CD8-positive, alpha-beta memory T cell (primary cell): ENCODE results near the gene TMA7B. TPM values are rescaled to one million over a fixed set of nuclear protein-coding genes. Genes with fewer than 3 reads are reported as not detected.

Source experiments
- CTCF ChIA-PET: fragments of 350-600 bp; sonication (Branson Sonifier 250); formaldehyde crosslinking; loops from one replicate; lab custom pipeline; 2021; ENCODE audit warnings: antibody characterized with exemption; lab: Charles Lee
- POLR2A ChIA-PET: fragments of 350-600 bp; sonication (Branson Sonifier 250); formaldehyde crosslinking; loops from one replicate; lab custom pipeline; 2021; ENCODE audit warnings: antibody characterized with exemption; lab: Charles Lee
- DNase-seq, 5 donors: peaks; one replicate each; pipeline versions ENCODE4 v3.0.0 to v3.0.0-alpha.2; 2020 to 2022; ENCODE audit warnings: mixed read lengths in 1 of 5
- H3K27ac ChIP-seq: one replicate; pipeline ENCODE4 v1.7.0; 2013; ENCODE audit warnings: low read depth, mild to moderate bottlenecking, low read length, moderate library complexity
- H3K27me3 ChIP-seq: 2 replicates; pipeline ENCODE4 v1.7.0; 2013; ENCODE audit warnings: low read length, mild to moderate bottlenecking; ENCODE audit not compliant: insufficient read depth, poor library complexity, severe bottlenecking
- H3K36me3 ChIP-seq: 2 replicates; pipeline ENCODE4 v1.7.0; 2013; ENCODE audit warnings: mild to moderate bottlenecking, low read length, moderate library complexity; ENCODE audit not compliant: insufficient read depth
- H3K4me1 ChIP-seq: 2 replicates; pipeline ENCODE4 v1.7.0; 2013; ENCODE audit warnings: mild to moderate bottlenecking, low read length, moderate library complexity; ENCODE audit not compliant: insufficient read depth
- H3K4me3 ChIP-seq: 2 replicates; pipeline ENCODE4 v1.7.0; 2013; ENCODE audit warnings: mild to moderate bottlenecking, low read length
- H3K9me3 ChIP-seq: 2 replicates; pipeline ENCODE4 v1.7.0; 2013; ENCODE audit warnings: mild to moderate bottlenecking, low read length
- H3K27ac Mint-ChIP-seq, 8 donors: one replicate each; pipeline ENCODE4 v1.8.0; 2020 to 2021; ENCODE audit warnings: mixed read lengths in 8 of 8, mild to moderate bottlenecking in 6 of 8, inconsistent platforms in 3 of 8, moderate library complexity in 3 of 8
- H3K27me3 Mint-ChIP-seq, 2 donors: one replicate each; pipeline ENCODE4 v1.8.0; 2020 to 2021; ENCODE audit warnings: mixed read lengths in 2 of 2, mild to moderate bottlenecking in 1 of 2, moderate library complexity in 1 of 2
- H3K36me3 Mint-ChIP-seq, 3 donors: one replicate each; pipeline ENCODE4 v1.8.0; 2020 to 2021; ENCODE audit warnings: mixed read lengths in 3 of 3, inconsistent platforms in 1 of 3, mild to moderate bottlenecking in 1 of 3
- H3K4me1 Mint-ChIP-seq, 3 donors: one replicate each; pipeline ENCODE4 v1.8.0; 2020 to 2021; ENCODE audit warnings: mixed read lengths in 3 of 3, inconsistent platforms in 1 of 3, mild to moderate bottlenecking in 1 of 3
- H3K4me3 Mint-ChIP-seq, 7 donors: one replicate each; pipeline ENCODE4 v1.8.0; 2020 to 2021; ENCODE audit warnings: mixed read lengths in 7 of 7, mild to moderate bottlenecking in 6 of 7, moderate library complexity in 4 of 7, inconsistent platforms in 2 of 7
- H3K9me3 Mint-ChIP-seq, 5 donors: one replicate each; pipeline ENCODE4 v1.8.0; 2020 to 2022; ENCODE audit warnings: mixed read lengths in 5 of 5, mild to moderate bottlenecking in 3 of 5, moderate library complexity in 2 of 5, inconsistent platforms in 1 of 5
- polyA plus RNA-seq: library from polyadenylated mRNA; unstranded; fragments of 300-500 nt; fragmentation: Illumina TruSeq; gene quantifications from one replicate; pipeline ENCODE4 v1.2.3, GENCODE V29; 2021
- total RNA-seq, 2 experiments: library from RNA; stranded (reverse); gene quantifications; one replicate each; pipeline ENCODE4 v1.2.3, GENCODE V29; 2021

TMA7B gene
- total and polyA plus RNA-seq, 3 experiments from 2014 or later = 1.4 to 3.0 (median 2.0) TPM

- no peak overlapping the region for H3K4me3 ChIP-seq
- peaks cover 64% of the 10 kb centered on the region for H3K36me3 ChIP-seq
- no peaks in the 10 kb centered on the region for H3K4me1 ChIP-seq
- Mint-ChIP-seq H3K9me3 (no peaks in the 10 kb centered on the region), H3K4me3 (no peak overlapping the region), H3K27ac (peak overlapping the region in 4 of 8 donors; percentile 72 to 94 (median 80)), H3K4me1 (peaks cover 2 to 11% (median 5%) of the 10 kb centered on the region in 3 donors), H3K36me3 (peaks cover 0 to 88% (median 37%) of the 10 kb centered on the region in 3 donors), H3K27me3 (no peaks in the 10 kb centered on the region)
- H3K27ac ChIP-seq = no peak overlapping the region
- ChIA-PET POLR2A (interaction anchor here (1.3 kb wide), 1 partner anchor 10 kb away, joined by 3 read pairs; no protein-coding TSS in a partner anchor), CTCF (no interaction called here)
- no peak for DNase-seq
- no peaks in the 10 kb centered on the region for H3K27me3 ChIP-seq
- H3K9me3 ChIP-seq = no peaks in the 10 kb centered on the region
Measured at GRCh38 chr22:39972641-39973040, 12.4 kb downstream of the TMA7B start.

GRCh38 chr22:39973656-39974055 lies 13.5 kb downstream of the TMA7B start:
- Mint-ChIP-seq H3K36me3 (peaks cover 0 to 78% (median 33%) of the 10 kb centered on the region in 3 donors), H3K27me3 (no peaks in the 10 kb centered on the region), H3K4me3 (no peak overlapping the region), H3K9me3 (no peaks in the 10 kb centered on the region), H3K27ac (peak overlapping the region in 3 of 8 donors; percentile 22 to 28 (median 23)), H3K4me1 (peaks cover 0 to 11% (median 2%) of the 10 kb centered on the region in 3 donors)
- CTCF ChIA-PET = interaction anchor here (1.3 kb wide), 1 partner anchor 57 kb away, joined by 3 read pairs; no protein-coding TSS in a partner anchor
- Histone ChIP-seq H3K4me3 (no peak overlapping the region), H3K9me3 (no peaks in the 10 kb centered on the region), H3K27ac (no peak overlapping the region), H3K27me3 (no peaks in the 10 kb centered on the region), H3K4me1 (no peaks in the 10 kb centered on the region), H3K36me3 (peaks cover 54% of the 10 kb centered on the region)
- no peak for DNase-seq
- POLR2A ChIA-PET = interaction anchor here (1.3 kb wide), 1 partner anchor 8 kb away, joined by 3 read pairs; no protein-coding TSS in a partner anchor

GRCh38 chr22:39974065-39974464 lies 13.9 kb downstream of the TMA7B start:
- no peak overlapping the region for H3K4me3 Mint-ChIP-seq
- no peaks in the 10 kb centered on the region for H3K9me3 ChIP-seq
- no peak overlapping the region for H3K4me3 ChIP-seq
- H3K27me3 ChIP-seq = no peaks in the 10 kb centered on the region
- peaks cover 4 to 14% (median 6%) of the 10 kb centered on the region in 3 donors for H3K4me1 Mint-ChIP-seq
- no peaks in the 10 kb centered on the region for H3K27me3 Mint-ChIP-seq
- no peaks in the 10 kb centered on the region for H3K9me3 Mint-ChIP-seq
- peaks cover 0 to 74% (median 29%) of the 10 kb centered on the region in 3 donors for H3K36me3 Mint-ChIP-seq
- H3K36me3 ChIP-seq = peaks cover 50% of the 10 kb centered on the region
- H3K4me1 ChIP-seq = no peaks in the 10 kb centered on the region
- H3K27ac ChIP-seq = no peak overlapping the region
- peak overlapping the region in 4 of 8 donors; percentile 2 to 28 (median 22) for H3K27ac Mint-ChIP-seq
- DNase-seq = no peak
- ChIA-PET POLR2A (interaction anchor here (1.3 kb wide), 1 partner anchor 8 kb away, joined by 3 read pairs; no protein-coding TSS in a partner anchor), CTCF (interaction anchor here (1.3 kb wide), 1 partner anchor 57 kb away, joined by 3 read pairs; no protein-coding TSS in a partner anchor)

- Mint-ChIP-seq H3K27me3 (peaks cover 0 to 10% of the 10 kb centered on the region in 2 donors), H3K9me3 (no peaks in the 10 kb centered on the region), H3K4me3 (peak overlapping the region in 1 of 7 donors; percentile 18), H3K36me3 (peaks cover 0 to 25% (median 8%) of the 10 kb centered on the region in 3 donors), H3K4me1 (peaks cover 23 to 26% (median 24%) of the 10 kb centered on the region in 3 donors), H3K27ac (peak overlapping the region; percentile 28 to 90 (median 76))
- POLR2A ChIA-PET = no interaction called here
- H3K9me3 ChIP-seq = no peaks in the 10 kb centered on the region
- DNase-seq = no peak
- H3K27ac ChIP-seq = no peak overlapping the region
- H3K27me3 ChIP-seq = no peaks in the 10 kb centered on the region
- H3K4me1 ChIP-seq = peaks cover 12% of the 10 kb centered on the region
- peaks cover 5% of the 10 kb centered on the region for H3K36me3 ChIP-seq
- CTCF ChIA-PET = no interaction called here
- H3K4me3 ChIP-seq = no peak overlapping the region
Measured at GRCh38 chr22:39979048-39979447, 18.9 kb downstream of the TMA7B start.

- no peak overlapping the region for H3K4me3 ChIP-seq
- no peaks in the 10 kb centered on the region for H3K27me3 ChIP-seq
- CTCF ChIA-PET = no interaction called here
- Mint-ChIP-seq H3K36me3 (peaks cover 0 to 22% (median 8%) of the 10 kb centered on the region in 3 donors), H3K27me3 (peaks cover 0 to 10% of the 10 kb centered on the region in 2 donors), H3K9me3 (no peaks in the 10 kb centered on the region), H3K27ac (peak overlapping the region; percentile 28 to 90 (median 76)), H3K4me3 (peak overlapping the region in 1 of 7 donors; percentile 18), H3K4me1 (peaks cover 23 to 27% (median 24%) of the 10 kb centered on the region in 3 donors)
- no peak for DNase-seq
- no peak overlapping the region for H3K27ac ChIP-seq
- H3K9me3 ChIP-seq = no peaks in the 10 kb centered on the region
- POLR2A ChIA-PET = no interaction called here
- peaks cover 12% of the 10 kb centered on the region for H3K4me1 ChIP-seq
- H3K36me3 ChIP-seq = peaks cover 5% of the 10 kb centered on the region
Measured at GRCh38 chr22:39979458-39979857, 19.3 kb downstream of the TMA7B start.

GRCh38 chr22:39980596-39980995 lies 20.4 kb downstream of the TMA7B start:
- peaks cover 0 to 13% (median 3%) of the 10 kb centered on the region in 3 donors for H3K36me3 Mint-ChIP-seq
- H3K36me3 ChIP-seq = peaks cover 5% of the 10 kb centered on the region
- H3K4me1 Mint-ChIP-seq = peaks cover 23 to 25% (median 24%) of the 10 kb centered on the region in 3 donors
- CTCF ChIA-PET = no interaction called here
- H3K9me3 ChIP-seq = no peaks in the 10 kb centered on the region
- no peak for DNase-seq
- H3K27me3 ChIP-seq = no peaks in the 10 kb centered on the region
- H3K4me1 ChIP-seq = peaks cover 12% of the 10 kb centered on the region
- H3K27ac Mint-ChIP-seq = peak overlapping the region in 5 of 8 donors; percentile 64 to 94 (median 85)
- no peaks in the 10 kb centered on the region for H3K9me3 Mint-ChIP-seq
- POLR2A ChIA-PET = no interaction called here
- H3K27me3 Mint-ChIP-seq = peaks cover 0 to 10% of the 10 kb centered on the region in 2 donors
- no peak overlapping the region for H3K4me3 ChIP-seq
- H3K27ac ChIP-seq = no peak overlapping the region
- peak overlapping the region in 1 of 7 donors; percentile 9 for H3K4me3 Mint-ChIP-seq

- Mint-ChIP-seq H3K36me3 (no peaks in the 10 kb centered on the region), H3K4me1 (peaks cover 23 to 29% (median 23%) of the 10 kb centered on the region in 3 donors), H3K27ac (peak overlapping the region in 3 of 8 donors; percentile 12 to 66 (median 18)), H3K4me3 (no peak overlapping the region), H3K9me3 (no peaks in the 10 kb centered on the region), H3K27me3 (peaks cover 0 to 10% of the 10 kb centered on the region in 2 donors)
- no peak for DNase-seq
- no peaks in the 10 kb centered on the region for H3K9me3 ChIP-seq
- H3K4me1 ChIP-seq = peaks cover 12% of the 10 kb centered on the region
- CTCF ChIA-PET = interaction anchor here (1.1 kb wide), 1 partner anchor 42 kb away, joined by 3 read pairs; no protein-coding TSS in a partner anchor
- H3K27me3 ChIP-seq = peaks cover 2% of the 10 kb centered on the region
- POLR2A ChIA-PET = interaction anchor here (0.7 kb wide), 1 partner anchor 336 kb away, joined by 3 read pairs; no protein-coding TSS in a partner anchor
- no peaks in the 10 kb centered on the region for H3K36me3 ChIP-seq
- H3K4me3 ChIP-seq = no peak overlapping the region
- no peak overlapping the region for H3K27ac ChIP-seq
Measured at GRCh38 chr22:39983346-39983745, 23.1 kb downstream of the TMA7B start.

- Histone ChIP-seq H3K27me3 (peaks cover 3% of the 10 kb centered on the region), H3K27ac (no peak overlapping the region), H3K9me3 (no peaks in the 10 kb centered on the region), H3K36me3 (no peaks in the 10 kb centered on the region), H3K4me3 (no peak overlapping the region), H3K4me1 (peaks cover 12% of the 10 kb centered on the region)
- no peaks in the 10 kb centered on the region for H3K9me3 Mint-ChIP-seq
- DNase-seq = no peak
- H3K4me3 Mint-ChIP-seq = no peak overlapping the region
- POLR2A ChIA-PET = no interaction called here
- H3K27me3 Mint-ChIP-seq = peaks cover 6 to 15% of the 10 kb centered on the region in 2 donors
- CTCF ChIA-PET = interaction anchor here (1.1 kb wide), 1 partner anchor 41 kb away, joined by 3 read pairs; no protein-coding TSS in a partner anchor
- peak overlapping the region in 2 of 8 donors; percentile 66 to 74 for H3K27ac Mint-ChIP-seq
- peaks cover 19 to 26% (median 21%) of the 10 kb centered on the region in 3 donors for H3K4me1 Mint-ChIP-seq
- no peaks in the 10 kb centered on the region for H3K36me3 Mint-ChIP-seq
Measured at GRCh38 chr22:39984006-39984405, 23.8 kb downstream of the TMA7B start.
